ENCODE data around the gene CRIP2.

Gene CRIP2

GRCh38 chr14:105477660-105478397 lies 3.2 kb downstream of the CRIP2 start:
- peak in 2 of 4 experiments; percentile 59 to 64 for DNase-seq

DNA sequence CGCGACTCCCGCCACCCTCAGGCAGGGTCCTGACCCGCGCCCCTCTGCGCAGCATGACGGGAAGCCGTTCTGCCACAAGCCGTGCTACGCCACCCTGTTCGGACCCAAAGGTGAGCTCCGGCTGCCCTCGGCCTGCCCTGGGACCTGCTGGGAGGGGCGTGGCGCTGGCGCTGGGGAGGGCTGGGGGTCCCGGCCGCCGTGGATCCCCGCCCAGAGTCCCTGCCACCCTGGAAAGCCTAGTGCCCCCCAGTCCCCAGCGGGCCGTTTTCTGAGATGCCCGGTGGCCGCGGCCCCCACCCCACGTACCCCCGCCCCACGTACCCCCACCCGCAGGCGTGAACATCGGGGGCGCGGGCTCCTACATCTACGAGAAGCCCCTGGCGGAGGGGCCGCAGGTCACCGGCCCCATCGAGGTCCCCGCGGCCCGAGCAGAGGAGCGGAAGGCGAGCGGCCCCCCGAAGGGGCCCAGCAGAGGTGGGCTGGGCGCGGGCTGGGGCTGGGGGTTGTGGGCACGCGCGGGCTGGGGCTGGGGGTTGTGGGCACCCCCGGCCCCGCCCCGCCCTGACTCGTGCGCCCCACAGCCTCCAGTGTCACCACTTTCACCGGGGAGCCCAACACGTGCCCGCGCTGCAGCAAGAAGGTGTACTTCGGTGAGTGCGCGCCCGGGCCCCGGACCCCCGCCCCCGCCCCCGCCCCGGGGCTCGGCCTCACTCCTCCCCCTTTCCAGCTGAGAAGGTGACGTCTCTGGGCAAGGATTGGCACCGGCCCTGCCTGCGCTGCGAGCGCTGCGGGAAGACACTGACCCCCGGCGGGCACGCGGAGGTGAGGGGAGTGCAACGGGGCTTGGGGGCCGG lies 4.0 kb downstream of the CRIP2 start:
- peak in 1 of 4 experiments; percentile 35 for DNase-seq

DNA sequence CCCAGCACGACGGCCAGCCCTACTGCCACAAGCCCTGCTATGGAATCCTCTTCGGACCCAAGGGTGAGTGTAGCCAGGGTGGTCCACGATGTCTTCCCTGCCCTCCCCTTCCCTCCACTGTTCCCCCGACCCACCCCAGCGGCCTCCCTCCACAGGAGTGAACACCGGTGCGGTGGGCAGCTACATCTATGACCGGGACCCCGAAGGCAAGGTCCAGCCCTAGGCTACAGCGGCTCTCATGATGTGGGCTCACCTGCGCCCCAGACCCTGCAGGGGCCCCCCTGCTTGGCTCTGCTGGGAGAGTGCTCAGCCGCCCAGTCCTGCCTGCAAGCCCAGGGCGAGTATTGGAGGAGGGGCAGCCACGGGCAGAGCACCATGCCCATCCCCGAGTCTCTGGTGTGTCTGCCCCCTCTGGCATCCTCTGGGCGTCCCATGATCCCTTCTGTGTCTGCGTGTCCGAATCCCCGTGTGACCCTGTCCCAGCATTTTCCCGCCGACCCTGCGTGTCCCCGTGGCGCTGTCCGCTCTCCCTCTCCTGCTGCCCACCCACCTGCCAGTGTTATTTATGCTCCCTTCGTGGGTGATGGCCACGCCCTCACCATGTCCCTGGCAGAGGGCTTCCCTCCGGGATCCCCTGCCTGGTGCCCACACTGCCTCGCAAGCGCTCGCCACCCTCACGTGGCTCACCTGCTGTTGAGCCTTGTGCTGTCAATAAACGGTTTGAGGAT lies 5.0 kb downstream of the CRIP2 start:
- no peak for DNase-seq

DNA sequence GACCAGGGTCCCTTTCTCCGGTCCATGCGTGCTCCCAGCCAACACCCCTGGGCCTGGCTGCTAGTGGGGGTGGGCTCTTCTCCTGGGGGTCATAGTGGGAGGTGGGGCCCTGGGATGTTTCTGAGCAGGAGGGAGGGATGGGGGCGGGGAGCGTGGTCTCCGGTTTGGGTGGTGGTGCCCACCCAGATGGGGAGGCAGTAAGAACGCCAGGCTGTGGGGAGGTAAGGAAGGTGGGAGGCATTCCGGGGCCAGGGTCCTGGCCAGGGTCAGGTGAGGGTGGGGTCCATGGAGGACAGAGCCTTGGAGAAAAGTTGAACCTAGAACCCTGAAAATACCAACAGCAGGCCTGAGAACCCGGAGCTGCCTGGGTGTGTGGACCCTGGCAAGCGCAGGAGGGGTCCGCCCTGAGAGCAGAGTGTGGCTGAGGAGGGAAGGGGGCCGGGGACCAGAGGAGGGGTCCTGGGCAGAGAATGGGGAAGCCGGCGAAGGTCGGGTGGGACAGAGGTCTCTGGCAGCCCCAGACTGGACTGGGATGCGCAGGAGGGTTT lies 5.7 kb downstream of the CRIP2 start:
- no peak for DNase-seq

DNA sequence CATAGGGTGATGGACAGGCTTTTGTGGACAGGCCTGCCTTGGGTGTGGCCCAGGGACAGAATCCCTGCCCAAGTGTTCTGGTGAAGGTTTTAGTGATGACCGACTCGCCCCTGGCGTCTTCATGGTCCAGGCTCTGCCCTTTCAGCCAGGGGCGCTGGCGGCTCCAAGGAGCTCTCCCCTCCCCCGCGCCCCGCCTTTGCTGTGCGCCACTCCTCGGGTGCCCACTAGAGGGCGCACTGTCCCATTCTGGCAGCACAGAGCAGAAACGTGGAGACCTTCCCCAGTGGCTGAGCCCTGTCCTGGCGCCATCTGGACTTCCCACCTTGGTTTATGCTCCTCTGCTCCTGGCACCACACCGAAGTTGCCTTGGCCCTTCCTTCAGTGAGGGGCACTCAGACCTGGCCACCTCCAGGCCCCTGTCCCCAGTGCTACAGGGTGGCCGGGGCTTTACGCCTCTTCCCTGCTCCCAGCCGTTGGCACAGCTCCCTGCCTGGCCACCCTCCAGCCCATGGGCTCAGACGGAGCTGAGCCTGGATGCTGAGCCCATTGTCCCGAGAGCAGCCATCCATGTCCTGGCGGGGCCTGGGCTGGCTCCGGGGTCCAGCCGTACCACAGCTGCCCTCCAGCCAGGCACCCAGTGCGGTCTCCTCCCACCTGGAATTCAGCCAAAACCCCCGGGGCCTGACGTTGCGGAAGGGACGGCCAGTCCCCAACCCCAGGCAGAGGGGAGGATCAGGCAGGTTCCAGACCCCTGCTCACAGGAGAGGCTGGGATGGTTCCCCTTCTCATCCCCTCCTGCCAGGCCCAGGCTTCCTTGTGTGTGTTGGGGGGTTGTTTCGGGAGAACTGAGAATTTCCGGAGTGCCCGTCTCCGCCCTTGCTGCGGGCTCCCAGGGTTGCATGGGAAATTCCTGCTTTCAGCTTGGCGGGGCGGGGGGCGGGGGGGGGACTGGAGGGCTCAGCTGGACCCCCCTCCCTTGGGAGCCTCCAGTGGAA lies 6.5 kb downstream of the CRIP2 start:
- DNase-seq: peak; percentile 81 to 88 (median 85)

DNA sequence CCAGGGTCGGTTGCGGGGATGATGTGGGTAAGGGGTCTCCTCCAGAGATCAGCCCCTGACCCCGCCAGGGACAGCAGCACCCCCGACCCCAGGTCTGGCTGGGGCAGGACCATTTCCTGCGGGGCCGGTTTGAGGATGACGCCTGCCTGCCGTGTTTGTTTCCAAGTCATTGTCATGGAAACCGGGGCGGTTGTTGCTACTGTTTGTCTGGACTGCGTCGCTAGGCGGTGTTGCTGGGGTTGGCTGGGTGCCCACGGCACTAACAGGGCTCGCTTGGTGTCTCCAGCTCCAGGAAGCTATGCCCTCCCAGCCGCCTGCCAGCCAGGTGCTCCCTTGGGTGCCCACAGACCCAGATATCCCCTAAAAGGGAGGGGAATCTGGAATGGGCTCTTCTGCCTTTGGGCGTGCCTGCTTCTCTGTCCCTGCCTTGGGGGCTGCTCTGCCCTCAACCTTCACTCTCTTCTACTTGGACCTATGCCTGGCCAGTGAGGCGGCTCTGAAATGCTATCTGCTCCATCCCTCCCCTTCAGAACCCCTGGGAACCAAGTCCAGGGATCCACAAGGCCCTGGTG lies 7.4 kb downstream of the CRIP2 start:
- DNase-seq: peak; percentile 59 to 90 (median 78)

DNA sequence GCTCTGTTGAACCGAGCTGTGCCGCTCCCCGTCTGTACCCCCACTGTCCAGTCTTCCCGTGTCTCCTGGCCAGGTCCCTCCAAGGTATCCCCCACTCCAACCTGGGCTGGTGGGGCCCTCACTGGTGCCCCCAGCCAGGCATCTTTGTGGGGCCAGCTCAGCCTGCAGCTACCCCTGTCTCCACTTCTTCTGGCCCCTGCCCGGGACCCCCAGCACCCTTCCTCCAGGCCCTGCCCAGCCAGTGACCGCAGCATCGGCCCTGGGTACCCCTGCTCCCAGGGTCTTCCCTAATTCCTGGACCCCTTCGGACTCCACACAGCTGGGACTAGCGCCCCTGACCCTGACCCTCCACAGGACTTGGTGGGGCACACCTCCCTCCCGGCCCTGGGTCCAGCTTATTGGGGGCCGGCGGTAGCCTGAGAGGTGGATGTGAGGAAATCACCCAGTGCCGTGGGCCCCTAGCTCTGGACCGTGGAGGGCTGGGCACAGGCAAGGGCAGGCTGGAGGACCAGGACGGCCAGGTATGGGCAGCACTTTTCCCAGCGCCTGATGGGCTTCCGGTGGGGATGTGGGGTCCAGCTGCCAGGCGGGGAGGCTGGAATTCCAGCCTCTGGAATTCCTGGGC lies 8.0 kb downstream of the CRIP2 start:
- DNase-seq: no peak

GRCh38 chr14:105483300-105484068 lies 8.9 kb downstream of the CRIP2 start:
- no peak for DNase-seq

- peak in 2 of 4 experiments; percentile 46 to 52 for DNase-seq
Measured at GRCh38 chr14:105484069-105484996, 9.7 kb downstream of the CRIP2 start.

DNA sequence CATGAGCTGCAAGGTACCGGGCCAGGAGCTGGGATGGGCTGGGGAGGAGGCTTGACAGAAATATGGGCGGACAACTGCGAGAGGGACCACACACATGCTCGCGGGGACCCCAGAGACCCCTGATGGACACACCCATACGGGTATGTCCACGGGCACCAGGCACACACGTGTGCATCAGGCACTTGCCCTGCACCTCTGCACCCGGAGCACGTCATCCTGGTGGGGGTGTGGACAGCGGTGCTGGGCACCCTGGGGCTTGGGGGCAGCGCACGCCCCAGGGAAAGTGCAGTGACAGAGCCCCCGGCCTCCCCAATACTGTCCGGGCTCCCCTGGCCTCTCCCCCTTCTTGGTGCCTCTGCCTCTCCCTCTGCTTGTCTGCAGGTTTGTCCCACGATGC lies 10.4 kb downstream of the CRIP2 start:
- DNase-seq: no peak

- peak in 1 of 4 experiments; percentile 23 for DNase-seq
Measured at GRCh38 chr14:105485739-105486162, 11.1 kb downstream of the CRIP2 start.

- no peak for DNase-seq
Measured at GRCh38 chr14:105486163-105486973, 11.7 kb downstream of the CRIP2 start, which contains the start of gene CRIP1. Gene CRIP1, plus strand, starts transcription at chr14:105486886. Its CDS starts 374 bp downstream, at chr14:105487260.

GRCh38 chr14:105486974-105487448 lies 12.4 kb downstream of the CRIP2 start:
- DNase-seq: peak in 1 of 4 experiments; percentile 52

DNA sequence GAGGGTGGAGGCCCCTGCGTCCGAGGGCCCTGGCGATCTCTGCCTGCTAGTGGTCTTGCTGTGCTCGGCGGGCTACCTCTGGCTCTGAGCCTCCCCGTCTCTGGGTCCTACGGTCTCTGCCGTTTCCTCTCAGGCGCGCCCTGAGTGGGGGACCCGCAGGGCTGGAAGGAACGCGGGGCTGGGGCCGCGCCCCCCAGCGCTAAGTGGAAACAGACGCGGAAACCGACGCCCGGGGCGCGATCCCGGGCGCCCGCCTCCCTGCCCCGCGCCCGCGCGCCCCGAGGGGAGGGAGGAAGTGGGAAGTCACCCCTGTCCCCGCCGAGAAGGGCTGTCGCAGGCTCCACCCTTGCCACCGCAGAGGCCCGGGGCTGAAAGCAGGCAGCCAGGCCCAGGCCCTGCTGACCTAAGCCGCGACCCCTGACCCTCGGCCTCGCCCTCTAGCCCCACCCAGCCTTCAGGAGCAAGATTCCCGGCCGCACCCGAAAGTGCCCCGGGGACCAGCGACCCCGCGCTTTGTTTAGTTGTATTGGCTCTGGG lies 12.9 kb downstream of the CRIP2 start:
- DNase-seq: peak in 2 of 4 experiments; percentile 65 to 70

DNA sequence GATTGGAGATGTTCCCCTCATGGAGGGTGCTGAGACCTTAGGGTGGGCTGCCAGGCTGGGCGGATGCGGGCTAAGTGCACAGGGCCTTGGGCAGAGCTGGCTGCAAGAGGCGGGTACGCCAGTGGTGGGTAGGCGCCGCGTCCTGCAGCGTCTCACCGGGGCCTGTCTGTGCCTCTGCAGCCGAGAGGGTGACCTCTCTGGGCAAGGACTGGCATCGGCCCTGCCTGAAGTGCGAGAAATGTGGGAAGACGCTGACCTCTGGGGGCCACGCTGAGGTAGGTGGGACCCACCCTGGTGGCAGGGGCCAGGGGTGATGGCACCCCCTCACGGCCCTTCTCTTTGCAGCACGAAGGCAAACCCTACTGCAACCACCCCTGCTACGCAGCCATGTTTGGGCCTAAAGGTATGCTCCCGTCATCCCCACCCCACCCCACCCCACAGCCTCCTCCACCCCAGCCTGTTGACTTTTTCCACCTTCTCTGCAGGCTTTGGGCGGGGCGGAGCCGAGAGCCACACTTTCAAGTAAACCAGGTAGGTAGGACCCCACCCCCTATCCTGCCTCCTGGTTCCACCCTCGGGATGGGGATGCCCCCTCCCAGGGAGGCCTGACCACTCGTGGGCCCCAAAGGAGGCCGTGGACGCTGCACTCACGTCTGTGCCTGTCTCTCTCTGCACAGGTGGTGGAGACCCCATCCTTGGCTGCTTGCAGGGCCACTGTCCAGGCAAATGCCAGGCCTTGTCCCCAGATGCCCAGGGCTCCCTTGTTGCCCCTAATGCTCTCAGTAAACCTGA lies 13.6 kb downstream of the CRIP2 start:
- peak in 2 of 4 experiments; percentile 38 to 51 for DNase-seq

DNA sequence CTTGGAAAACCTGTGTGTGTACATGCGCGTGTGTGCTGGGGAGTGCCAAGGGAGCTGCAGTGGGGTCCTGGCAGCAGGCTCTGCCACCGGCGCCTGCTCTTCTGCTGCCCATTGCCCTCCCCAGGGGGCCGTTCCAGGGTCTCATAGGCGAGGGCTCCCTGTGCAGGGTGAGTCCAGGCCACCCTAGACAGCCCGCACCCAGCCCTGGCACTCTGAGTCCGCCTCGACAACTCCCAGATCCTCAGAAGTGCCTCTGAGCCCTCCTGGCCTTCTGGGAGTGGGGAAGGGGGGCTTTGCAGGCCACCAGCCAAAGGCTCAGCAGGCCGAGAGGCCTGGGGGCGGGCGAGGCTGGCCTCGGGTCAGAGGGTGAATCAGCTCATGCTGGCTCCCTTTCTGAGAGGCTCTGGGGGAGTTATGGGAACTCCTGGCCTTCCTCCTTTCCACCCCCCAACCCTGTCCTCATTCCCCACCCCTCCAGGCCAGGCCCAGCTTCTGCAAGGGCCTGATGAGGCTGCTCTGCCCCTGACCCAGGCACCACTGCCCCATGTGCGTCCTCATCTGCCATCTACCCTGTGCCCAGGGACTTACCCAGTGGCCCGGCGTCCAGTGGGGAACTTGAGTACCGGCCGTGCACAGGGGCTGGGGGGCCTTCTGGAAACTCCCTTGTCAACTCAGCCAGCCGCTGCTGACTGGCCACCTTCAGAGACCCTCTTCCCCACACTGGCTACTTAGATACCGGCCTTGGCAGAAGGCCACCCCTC lies 14.3 kb downstream of the CRIP2 start:
- DNase-seq: no peak
